NCI-H2107 treated with DMSO at 0.1 percent for 48 hours (cell line): Measurements from ENCODE around the gene MTHFD1L.

Experiments
- DNase-seq: peaks from one replicate; lab custom pipeline; 2025; ENCODE audit not compliant: unreplicated experiment; lab: John Stamatoyannopoulos, UW

The MTHFD1L gene

GRCh38 chr6:151088963-151089362 lies 223.5 kb downstream of the MTHFD1L start:
- DNase-seq: no peak

- DNase-seq: peak; percentile 87
Observed at GRCh38 chr6:151089978-151090377, 224.5 kb downstream of the MTHFD1L start.

GRCh38 chr6:151091571-151091970 lies 226.1 kb downstream of the MTHFD1L start:
- no peak for DNase-seq

- DNase-seq: no peak
Observed at GRCh38 chr6:151092591-151092990, 227.1 kb downstream of the MTHFD1L start.

GRCh38 chr6:151093706-151094105 lies 228.2 kb downstream of the MTHFD1L start:
- DNase-seq: no peak

- no peak for DNase-seq
Observed at GRCh38 chr6:151095538-151096254, 230.2 kb downstream of the MTHFD1L start.

GRCh38 chr6:151096255-151096612 lies 230.7 kb downstream of the MTHFD1L start:
- DNase-seq: no peak

GRCh38 chr6:151096691-151097606 lies 231.4 kb downstream of the MTHFD1L start:
- no peak for DNase-seq

- no peak for DNase-seq
Observed at GRCh38 chr6:151098166-151098565, 232.7 kb downstream of the MTHFD1L start.

- no peak for DNase-seq
Observed at GRCh38 chr6:151100326-151100725, 234.8 kb downstream of the MTHFD1L start.

GRCh38 chr6:151101161-151101815 lies 235.8 kb downstream of the MTHFD1L start:
- no peak for DNase-seq

- no peak for DNase-seq
Observed at GRCh38 chr6:151101816-151102694, 236.6 kb downstream of the MTHFD1L start.

- no peak for DNase-seq
Observed at GRCh38 chr6:151103266-151103665, 237.8 kb downstream of the MTHFD1L start.

- DNase-seq: no peak
Observed at GRCh38 chr6:151107897-151108427, 242.5 kb downstream of the MTHFD1L start.

- DNase-seq: no peak
Observed at GRCh38 chr6:151108548-151108947, 243.0 kb downstream of the MTHFD1L start.

GRCh38 chr6:151109361-151109760 lies 243.9 kb downstream of the MTHFD1L start:
- DNase-seq: no peak

GRCh38 chr6:151109869-151110575 lies 244.5 kb downstream of the MTHFD1L start:
- DNase-seq: no peak

GRCh38 chr6:151110576-151110905 lies 245.0 kb downstream of the MTHFD1L start:
- DNase-seq: no peak

- no peak for DNase-seq
Observed at GRCh38 chr6:151111670-151112069, 246.2 kb downstream of the MTHFD1L start.

- no peak for DNase-seq
Observed at GRCh38 chr6:151112130-151112529, 246.6 kb downstream of the MTHFD1L start.
